ENCODE data around the gene RTF2.
"Not testable (repeated sequence)": the region's sequence is repeated elsewhere in the genome, so short reads cannot be mapped to it uniquely, and the experiment has no call there.

- TF ChIP-seq SIN3A (IDR thresholded peaks at IDR 0.05; ENCODE audit: borderline replicate concordance, insufficient read depth, low read depth, low read length); REST (IDR thresholded peaks at IDR 0.05; ENCODE audit: insufficient read depth in 1 of 2, low read depth in 2 of 2, low read length in 1 of 2): not testable (repeated sequence)
Measured at GRCh38 chr20:56564526-56564925, 96.1 kb downstream of the RTF2 start.
